ENCODE results near the gene ATP8B1. TPM values are rescaled to one million over a fixed set of nuclear protein-coding genes. Genes with fewer than 3 reads are reported as not detected.
A peak's percentile ranks its signal among the peaks of the same experiment; 100 is the strongest.

The ATP8B1 gene
- total RNA-seq, 1 donor from 2014 or later = 38.7 TPM

DNA sequence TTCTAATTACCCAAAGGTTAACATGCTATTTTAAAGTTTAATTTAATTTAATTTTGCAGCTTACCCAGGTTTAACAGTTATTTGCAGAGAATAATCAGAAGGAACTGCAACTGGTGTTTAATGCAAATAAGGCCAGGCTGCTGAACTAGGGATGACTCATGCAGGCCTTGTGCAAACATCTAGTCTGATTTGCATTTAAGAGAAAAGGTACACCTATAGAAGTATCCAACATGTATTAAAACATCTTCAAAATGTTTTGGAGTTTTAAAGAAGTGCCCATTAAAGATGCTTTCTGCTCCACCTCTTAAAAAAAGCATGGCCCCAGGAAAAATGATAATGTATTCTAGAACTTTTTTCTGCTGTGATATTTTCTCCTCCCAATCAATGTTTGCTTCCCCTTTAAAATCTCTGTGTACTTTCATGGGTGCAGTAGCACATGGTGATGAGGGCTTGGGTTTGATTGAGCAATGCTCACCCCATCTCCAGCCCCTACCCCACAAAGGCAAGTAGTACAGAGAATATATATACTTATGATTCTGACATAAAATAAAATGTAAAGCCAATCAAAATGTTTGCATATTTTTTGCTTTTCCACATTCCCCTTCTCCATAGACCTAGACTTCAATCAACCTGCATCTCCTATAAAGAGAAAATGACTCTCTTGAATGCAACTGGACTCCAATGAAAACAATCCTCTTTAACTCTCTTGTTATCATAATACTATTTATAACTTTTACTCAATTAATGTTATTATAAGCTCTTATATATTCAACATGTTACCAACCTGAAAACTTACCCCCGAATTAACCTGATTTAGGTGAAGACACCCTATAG, 54.1 kb downstream of the ATP8B1 start:
- Mint-ChIP-seq H3K27ac (ENCODE audit: unreplicated experiment) (peak overlapping the region; percentile 68), H3K36me3 (ENCODE audit: unreplicated experiment) (peaks cover 2% of the 10 kb centered on the region), H3K27me3 (ENCODE audit: unreplicated experiment) (no peaks in the 10 kb centered on the region), H3K9me3 (ENCODE audit: unreplicated experiment) (no peaks in the 10 kb centered on the region), H3K4me3 (ENCODE audit: unreplicated experiment) (no peak overlapping the region), H3K4me1 (ENCODE audit: unreplicated experiment) (peaks cover 56% of the 10 kb centered on the region)
- DNase-seq (ENCODE audit: extremely low spot score, unreplicated experiment) = no peak
- TF ChIP-seq, protein P1, sequence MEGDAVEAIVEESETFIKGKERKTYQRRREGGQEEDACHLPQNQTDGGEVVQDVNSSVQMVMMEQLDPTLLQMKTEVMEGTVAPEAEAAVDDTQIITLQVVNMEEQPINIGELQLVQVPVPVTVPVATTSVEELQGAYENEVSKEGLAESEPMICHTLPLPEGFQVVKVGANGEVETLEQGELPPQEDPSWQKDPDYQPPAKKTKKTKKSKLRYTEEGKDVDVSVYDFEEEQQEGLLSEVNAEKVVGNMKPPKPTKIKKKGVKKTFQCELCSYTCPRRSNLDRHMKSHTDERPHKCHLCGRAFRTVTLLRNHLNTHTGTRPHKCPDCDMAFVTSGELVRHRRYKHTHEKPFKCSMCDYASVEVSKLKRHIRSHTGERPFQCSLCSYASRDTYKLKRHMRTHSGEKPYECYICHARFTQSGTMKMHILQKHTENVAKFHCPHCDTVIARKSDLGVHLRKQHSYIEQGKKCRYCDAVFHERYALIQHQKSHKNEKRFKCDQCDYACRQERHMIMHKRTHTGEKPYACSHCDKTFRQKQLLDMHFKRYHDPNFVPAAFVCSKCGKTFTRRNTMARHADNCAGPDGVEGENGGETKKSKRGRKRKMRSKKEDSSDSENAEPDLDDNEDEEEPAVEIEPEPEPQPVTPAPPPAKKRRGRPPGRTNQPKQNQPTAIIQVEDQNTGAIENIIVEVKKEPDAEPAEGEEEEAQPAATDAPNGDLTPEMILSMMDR (IDR thresholded peaks at IDR 0.05) = no peak

DNA sequence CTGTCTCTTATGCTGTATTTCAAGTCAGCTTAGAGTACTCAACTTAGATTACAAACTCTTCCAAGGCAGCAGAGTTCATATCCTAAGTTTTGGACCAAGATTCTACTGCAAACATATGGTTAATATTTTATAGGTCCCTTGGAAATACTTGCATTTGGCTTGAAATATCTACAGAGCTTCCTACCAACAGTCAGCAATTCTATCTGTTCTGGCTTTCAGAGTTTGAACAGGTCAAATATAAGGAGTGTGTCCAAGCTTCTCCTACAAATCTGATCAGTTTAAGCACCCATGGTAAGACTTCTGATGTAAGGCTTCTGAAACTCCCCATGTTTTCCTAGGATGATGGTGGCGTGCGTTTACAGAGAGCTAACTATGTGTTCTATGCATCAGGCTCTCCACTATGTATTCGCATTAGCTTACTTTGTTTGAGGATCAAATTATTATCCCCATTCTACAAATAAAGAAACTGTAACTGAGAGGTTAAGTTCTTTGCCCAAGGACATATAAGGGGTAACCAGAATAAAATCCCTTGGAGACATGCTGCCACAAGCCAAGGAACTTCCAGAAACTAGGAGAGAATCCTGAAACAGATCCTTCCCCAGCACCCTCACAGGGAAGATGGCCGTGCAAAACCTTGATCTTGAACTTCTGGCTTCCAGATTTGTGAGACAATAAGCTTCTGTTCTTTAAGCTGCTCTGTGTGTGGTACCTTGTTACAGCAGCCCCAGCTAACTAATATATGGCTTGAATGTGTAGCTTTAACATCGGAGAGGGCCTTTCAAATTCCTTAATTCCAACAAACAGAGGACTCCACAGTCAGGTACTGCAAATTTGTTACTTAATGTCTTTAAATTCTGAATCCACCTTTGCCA, 55.1 kb downstream of the ATP8B1 start:
- DNase-seq (ENCODE audit: extremely low spot score, unreplicated experiment) = no peak
- no peak overlapping the region for H3K4me3 Mint-ChIP-seq (ENCODE audit: unreplicated experiment)
- H3K4me1 Mint-ChIP-seq (ENCODE audit: unreplicated experiment) = peaks cover 61% of the 10 kb centered on the region
- no peaks in the 10 kb centered on the region for H3K27me3 Mint-ChIP-seq (ENCODE audit: unreplicated experiment)
- peak overlapping the region; percentile 50 for H3K27ac Mint-ChIP-seq (ENCODE audit: unreplicated experiment)
- peaks cover 2% of the 10 kb centered on the region for H3K36me3 Mint-ChIP-seq (ENCODE audit: unreplicated experiment)
- H3K9me3 Mint-ChIP-seq (ENCODE audit: unreplicated experiment) = no peaks in the 10 kb centered on the region
- TF ChIP-seq, protein P1 (IDR thresholded peaks at IDR 0.05) = no peak

DNA sequence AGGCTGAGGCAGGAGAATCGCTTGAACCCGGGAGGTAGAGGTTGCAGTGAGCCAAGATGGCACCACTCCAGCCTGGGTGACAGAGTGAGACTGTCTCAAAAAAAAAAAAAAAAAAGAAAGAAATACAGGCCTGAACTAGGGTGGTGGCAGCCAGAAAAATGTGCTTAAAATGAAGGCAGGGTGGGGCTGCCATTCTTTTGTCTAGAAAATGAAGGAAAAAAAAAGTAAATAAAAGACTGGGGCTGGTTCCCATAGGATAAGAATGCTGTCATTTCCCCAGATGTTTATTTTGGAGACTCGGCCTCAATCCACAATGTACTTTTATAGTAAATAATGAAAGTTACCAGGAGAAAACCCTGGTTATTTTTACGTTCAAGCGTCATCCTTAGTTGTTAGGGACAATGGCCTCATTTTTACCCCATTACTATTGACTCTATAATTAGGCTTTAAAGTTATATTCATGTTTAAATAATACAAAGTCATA, 58.9 kb downstream of the ATP8B1 start:
- no peaks in the 10 kb centered on the region for H3K9me3 Mint-ChIP-seq (ENCODE audit: unreplicated experiment)
- no peaks in the 10 kb centered on the region for H3K27me3 Mint-ChIP-seq (ENCODE audit: unreplicated experiment)
- H3K4me3 Mint-ChIP-seq (ENCODE audit: unreplicated experiment) = no peak overlapping the region
- H3K4me1 Mint-ChIP-seq (ENCODE audit: unreplicated experiment) = peaks cover 51% of the 10 kb centered on the region
- peak overlapping the region; percentile 88 for H3K27ac Mint-ChIP-seq (ENCODE audit: unreplicated experiment)
- TF ChIP-seq, protein P1 (IDR thresholded peaks at IDR 0.05) = no peak
- H3K36me3 Mint-ChIP-seq (ENCODE audit: unreplicated experiment) = peaks cover 5% of the 10 kb centered on the region
- DNase-seq (ENCODE audit: extremely low spot score, unreplicated experiment) = no peak

DNA sequence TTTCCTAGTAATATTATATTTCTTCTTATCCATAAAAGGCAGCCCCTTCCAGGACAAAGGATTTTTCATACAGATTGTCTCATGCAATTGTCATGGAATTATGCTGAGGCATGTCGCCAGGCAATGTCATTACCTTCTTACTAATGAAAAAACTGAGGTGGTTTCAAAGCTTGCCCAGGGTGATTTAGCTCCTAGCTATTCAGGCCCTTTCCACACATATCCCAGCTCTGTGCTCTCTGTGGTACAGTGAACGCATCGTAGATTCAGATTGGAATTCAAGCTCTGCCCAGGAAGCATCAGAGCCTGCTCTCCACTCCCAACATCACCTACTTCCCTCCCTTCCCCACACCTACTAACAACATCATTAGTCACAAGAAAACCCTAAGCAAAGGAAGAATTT, 60.1 kb downstream of the ATP8B1 start:
- Mint-ChIP-seq H3K9me3 (ENCODE audit: unreplicated experiment) (no peaks in the 10 kb centered on the region), H3K4me3 (ENCODE audit: unreplicated experiment) (peak overlapping the region; percentile 11), H3K36me3 (ENCODE audit: unreplicated experiment) (peaks cover 5% of the 10 kb centered on the region), H3K27me3 (ENCODE audit: unreplicated experiment) (no peaks in the 10 kb centered on the region), H3K4me1 (ENCODE audit: unreplicated experiment) (peaks cover 41% of the 10 kb centered on the region), H3K27ac (ENCODE audit: unreplicated experiment) (peak overlapping the region; percentile 88)
- no peak for DNase-seq (ENCODE audit: extremely low spot score, unreplicated experiment)
- TF ChIP-seq, protein P1 (IDR thresholded peaks at IDR 0.05) = no peak

DNA sequence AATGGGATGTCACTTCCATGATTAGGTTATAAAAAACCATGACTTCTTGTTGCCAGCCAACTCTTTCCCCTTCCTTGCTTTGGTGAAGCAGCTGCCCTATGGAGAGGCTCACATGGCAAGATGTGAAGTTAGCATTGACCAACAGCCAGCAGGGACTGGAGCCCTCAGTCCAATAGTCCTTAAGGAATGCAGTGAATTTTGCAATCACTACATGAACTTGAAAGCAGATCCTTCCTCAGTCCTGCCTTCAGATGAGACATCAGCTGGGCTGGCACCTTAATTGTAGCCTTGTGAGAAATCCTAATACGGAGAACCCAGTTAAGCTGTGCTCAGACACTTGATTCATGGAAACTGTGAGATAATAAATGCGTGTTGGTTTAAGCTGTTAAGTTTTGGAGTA, 61.8 kb downstream of the ATP8B1 start:
- Mint-ChIP-seq H3K4me1 (ENCODE audit: unreplicated experiment) (peaks cover 44% of the 10 kb centered on the region), H3K4me3 (ENCODE audit: unreplicated experiment) (no peak overlapping the region), H3K36me3 (ENCODE audit: unreplicated experiment) (peaks cover 5% of the 10 kb centered on the region), H3K27me3 (ENCODE audit: unreplicated experiment) (no peaks in the 10 kb centered on the region), H3K9me3 (ENCODE audit: unreplicated experiment) (no peaks in the 10 kb centered on the region), H3K27ac (ENCODE audit: unreplicated experiment) (peak overlapping the region; percentile 18)
- TF ChIP-seq, protein P1 (IDR thresholded peaks at IDR 0.05) = no peak
- no peak for DNase-seq (ENCODE audit: extremely low spot score, unreplicated experiment)

All from osteocyte (in vitro differentiated cells).